RWPE1 (cell line): Measurements from ENCODE around the gene BBS2.

Experiments
- CTCF ChIA-PET: fragments of 350-600 bp; sonication (Branson Sonifier 250); formaldehyde crosslinking; extraction: SDS; loops from one replicate; lab custom pipeline; 2021; lab: Yijun Ruan, JAX
- POLR2A ChIA-PET: fragments of 400-600 bp; formaldehyde crosslinking; extraction: SDS; loops from one replicate; lab custom pipeline; 2020; ENCODE audit warnings: antibody characterized with exemption; ENCODE audit not compliant: low non-redundant PET; lab: Yijun Ruan, JAX
- DNase-seq: peaks from one replicate; pipeline ENCODE4 v3.0.0; 2012; ENCODE audit warnings: low spot score
- H3K27ac ChIP-seq: fragments of 450-650 bp; 2 replicates; pipeline ENCODE4 v1.5.1; 2017
- TF ChIP-seq, protein P1 (sequence below): fragments of 450-650 bp; conservative IDR thresholded peaks from 2 replicates; pipeline ENCODE4 v1.5.1; 2017; ENCODE audit warnings: low read depth, mild to moderate bottlenecking

Gene BBS2

DNA sequence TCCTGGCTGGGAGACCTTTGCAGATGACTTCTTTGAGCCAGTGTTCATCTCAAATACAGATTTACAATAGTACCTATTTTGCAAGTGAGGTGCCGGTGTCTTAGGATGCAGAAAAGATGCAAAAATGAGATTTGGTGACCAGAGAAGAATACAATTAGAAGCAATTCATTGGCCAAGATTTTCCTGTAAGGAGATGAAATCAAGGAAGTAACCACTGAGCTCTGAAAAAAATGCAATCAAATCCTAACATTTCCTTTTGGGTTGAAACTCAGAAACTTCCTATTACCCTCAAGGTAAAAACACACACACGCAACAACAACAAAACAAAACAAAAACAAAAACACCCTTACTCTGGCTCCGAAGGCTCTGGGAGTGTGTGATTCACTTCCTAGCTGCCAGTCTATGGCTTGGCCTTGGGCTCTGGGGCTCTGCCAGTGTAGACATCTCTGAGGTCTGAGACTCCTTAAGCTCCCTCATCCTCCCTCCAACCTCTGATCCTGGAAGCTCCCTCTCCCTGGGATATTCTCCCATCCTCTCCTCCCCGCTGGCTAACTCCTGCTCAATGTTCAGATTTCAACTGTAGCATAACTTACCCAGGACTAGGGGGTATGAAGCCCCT is 28.2 kb upstream of the BBS2 start:
- POLR2A ChIA-PET, result no interaction called here
- CTCF ChIA-PET, result interaction anchor here (0.6 to 1.2 kb wide), 2 partner anchors 33 to 947 kb away, joined by 3 read pairs; no protein-coding TSS in a partner anchor
- TF ChIP-seq, protein P1, sequence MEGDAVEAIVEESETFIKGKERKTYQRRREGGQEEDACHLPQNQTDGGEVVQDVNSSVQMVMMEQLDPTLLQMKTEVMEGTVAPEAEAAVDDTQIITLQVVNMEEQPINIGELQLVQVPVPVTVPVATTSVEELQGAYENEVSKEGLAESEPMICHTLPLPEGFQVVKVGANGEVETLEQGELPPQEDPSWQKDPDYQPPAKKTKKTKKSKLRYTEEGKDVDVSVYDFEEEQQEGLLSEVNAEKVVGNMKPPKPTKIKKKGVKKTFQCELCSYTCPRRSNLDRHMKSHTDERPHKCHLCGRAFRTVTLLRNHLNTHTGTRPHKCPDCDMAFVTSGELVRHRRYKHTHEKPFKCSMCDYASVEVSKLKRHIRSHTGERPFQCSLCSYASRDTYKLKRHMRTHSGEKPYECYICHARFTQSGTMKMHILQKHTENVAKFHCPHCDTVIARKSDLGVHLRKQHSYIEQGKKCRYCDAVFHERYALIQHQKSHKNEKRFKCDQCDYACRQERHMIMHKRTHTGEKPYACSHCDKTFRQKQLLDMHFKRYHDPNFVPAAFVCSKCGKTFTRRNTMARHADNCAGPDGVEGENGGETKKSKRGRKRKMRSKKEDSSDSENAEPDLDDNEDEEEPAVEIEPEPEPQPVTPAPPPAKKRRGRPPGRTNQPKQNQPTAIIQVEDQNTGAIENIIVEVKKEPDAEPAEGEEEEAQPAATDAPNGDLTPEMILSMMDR, result no peak
- H3K27ac ChIP-seq, result peak overlapping the region; percentile 73
- no peak for DNase-seq

DNA sequence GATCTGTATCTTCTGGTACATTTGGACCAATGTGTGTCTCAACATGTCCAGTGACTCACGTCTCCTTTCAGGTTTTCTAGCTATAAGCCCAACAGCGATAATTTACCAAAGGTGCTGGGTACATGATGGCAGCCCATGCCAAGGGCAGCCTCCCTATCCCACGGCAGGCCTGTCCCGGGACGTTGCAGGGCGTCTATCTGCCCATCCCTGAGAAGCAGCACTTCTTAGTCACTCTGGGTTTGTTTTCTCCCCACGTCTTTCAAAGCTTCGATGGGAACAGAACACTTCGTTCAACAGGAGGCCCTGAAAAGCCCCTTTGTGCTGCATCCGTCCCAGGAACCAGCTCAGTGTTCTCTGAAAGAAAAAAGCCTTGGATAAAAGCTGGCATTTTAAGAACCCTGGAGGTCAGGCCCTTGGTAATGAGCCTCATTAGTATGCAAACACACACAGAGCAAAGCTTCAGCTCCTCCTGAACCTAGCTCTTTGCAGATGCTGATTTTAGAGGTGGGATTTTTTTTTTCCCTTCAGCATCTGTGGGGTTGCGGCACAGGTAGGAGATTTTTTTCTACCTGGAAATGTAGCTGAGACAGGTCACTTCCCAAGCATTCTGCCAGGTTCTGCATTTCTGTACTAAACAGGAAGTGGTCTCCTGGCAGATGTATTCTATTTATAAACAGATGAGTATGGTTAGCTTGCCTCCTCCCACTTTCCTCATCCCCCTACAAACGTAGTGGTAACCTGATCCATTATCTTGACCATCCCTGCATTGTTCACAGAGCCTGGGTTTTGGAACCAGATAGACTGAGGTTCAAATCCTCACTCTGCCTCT is 27.5 kb upstream of the BBS2 start:
- peak; percentile 70 for DNase-seq
- ChIA-PET POLR2A (no interaction called here), CTCF (interaction anchor here (0.6 to 1.2 kb wide), 4 partner anchors 29 to 948 kb away, joined by 3 read pairs; no protein-coding TSS in a partner anchor)
- H3K27ac ChIP-seq, result peak overlapping the region; percentile 86
- TF ChIP-seq, protein P1, result no peak

DNA sequence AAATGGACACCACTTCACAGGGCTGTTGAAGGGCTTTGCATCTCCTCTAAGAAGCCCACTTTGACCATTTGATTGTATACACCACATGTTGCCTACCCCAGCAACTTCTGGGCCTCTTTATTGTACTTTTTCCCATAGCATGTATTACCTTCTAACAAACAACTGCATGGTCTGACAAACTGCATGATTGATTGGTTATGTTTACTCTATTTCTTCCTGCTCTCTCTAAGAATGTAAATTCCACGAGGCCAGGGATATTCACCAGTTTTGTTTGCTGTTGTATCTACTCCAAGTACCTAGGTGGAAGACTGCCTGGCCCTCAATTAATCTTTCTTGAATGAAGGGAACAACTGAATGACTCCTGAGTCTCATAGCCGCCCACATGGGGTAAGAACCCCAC is 22.2 kb upstream of the BBS2 start:
- TF ChIP-seq, protein P1, result no peak
- ChIA-PET CTCF (interaction anchor here (0.7 kb wide), 1 partner anchor 23 kb away, joined by 3 read pairs; the partner anchor contains the start of gene MT4), POLR2A (no interaction called here)
- DNase-seq, result no peak
- H3K27ac ChIP-seq, result no peak overlapping the region

DNA sequence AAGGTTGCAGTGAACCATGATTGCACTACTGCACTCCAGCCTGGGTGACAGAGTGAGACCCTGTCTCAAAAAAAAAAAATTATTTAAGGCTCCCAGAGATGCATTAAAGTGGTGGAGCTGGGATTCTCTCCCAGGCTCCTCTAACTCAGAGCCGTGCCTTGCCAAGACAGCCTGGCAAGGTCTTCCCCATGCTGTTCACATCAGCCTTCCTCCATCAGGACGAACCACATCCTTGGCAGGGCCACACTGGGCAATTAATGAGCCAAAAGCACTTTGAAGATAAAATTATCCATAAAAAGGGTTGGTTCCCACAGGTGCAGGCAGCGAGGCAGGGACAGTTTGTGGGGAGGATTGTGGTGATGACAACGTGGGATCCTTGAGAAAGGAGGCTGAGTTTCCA is 19.8 kb upstream of the BBS2 start:
- TF ChIP-seq, protein P1, result no peak
- DNase-seq, result no peak
- ChIA-PET CTCF (no interaction called here), POLR2A (no interaction called here)
- no peak overlapping the region for H3K27ac ChIP-seq

DNA sequence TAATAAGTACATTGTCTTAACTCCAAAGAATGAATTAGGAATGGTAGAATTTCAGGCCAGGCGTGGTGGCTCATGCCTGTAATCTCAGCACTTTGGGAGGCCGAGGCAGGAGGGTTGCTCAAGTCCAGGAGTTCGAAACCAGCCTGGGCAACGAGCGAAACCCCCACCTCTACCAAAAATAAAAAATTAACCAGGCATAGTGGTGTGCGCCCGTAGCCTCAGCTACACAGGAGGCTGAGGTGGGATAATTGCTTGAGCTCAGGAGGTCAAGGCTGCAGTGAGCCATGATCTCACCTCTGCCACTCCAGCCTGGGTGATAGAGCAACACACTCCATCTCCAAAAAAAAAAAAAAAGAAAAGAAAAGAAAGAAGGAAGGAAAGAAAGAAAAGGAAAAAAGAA is 18.5 kb upstream of the BBS2 start:
- CTCF ChIA-PET, result no interaction called here
- no peak overlapping the region for H3K27ac ChIP-seq
- TF ChIP-seq, protein P1, result no peak
- DNase-seq, result no peak
- POLR2A ChIA-PET, result no interaction called here

DNA sequence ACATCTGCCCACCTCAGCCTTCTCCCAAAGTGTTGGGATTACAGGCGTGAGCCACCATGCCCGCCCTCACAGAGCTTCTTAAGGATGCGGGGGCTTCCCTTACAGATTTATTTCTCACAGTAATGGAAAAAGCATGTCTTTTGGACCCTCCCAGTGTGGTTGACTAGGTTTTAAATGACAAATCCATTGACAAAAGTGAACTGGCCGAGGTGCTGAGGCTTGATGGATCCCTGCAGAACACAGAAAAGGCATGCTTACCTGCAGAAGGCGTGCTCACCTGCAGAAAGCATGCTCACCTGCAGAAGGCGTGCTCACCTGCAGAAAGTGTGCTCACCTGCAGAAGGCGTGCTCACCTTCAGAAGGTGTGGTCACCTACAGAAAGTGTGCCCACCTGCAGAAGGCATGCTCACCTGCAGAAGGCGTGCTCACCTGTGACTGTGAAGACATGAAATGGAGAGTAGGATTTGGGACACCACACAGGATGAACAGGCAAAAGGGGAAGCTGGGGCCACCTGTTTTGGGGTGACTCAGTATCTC is 15.1 kb upstream of the BBS2 start:
- CTCF ChIA-PET, result interaction anchor here (0.6 kb wide), 1 partner anchor 72 kb away, joined by 4 read pairs; no protein-coding TSS in a partner anchor
- POLR2A ChIA-PET, result no interaction called here
- no peak for DNase-seq
- TF ChIP-seq, protein P1, result no peak
- no peak overlapping the region for H3K27ac ChIP-seq
